NCI-H748 (cell line): Measurements from ENCODE around the gene ROBO4.
A peak's percentile ranks its signal among the peaks of the same experiment; 100 is the strongest.

ENCODE experiments used
- DNase-seq: peaks from one replicate; lab custom pipeline; 2025; ENCODE audit not compliant: unreplicated experiment; lab: John Stamatoyannopoulos, UW

The ROBO4 gene

DNA sequence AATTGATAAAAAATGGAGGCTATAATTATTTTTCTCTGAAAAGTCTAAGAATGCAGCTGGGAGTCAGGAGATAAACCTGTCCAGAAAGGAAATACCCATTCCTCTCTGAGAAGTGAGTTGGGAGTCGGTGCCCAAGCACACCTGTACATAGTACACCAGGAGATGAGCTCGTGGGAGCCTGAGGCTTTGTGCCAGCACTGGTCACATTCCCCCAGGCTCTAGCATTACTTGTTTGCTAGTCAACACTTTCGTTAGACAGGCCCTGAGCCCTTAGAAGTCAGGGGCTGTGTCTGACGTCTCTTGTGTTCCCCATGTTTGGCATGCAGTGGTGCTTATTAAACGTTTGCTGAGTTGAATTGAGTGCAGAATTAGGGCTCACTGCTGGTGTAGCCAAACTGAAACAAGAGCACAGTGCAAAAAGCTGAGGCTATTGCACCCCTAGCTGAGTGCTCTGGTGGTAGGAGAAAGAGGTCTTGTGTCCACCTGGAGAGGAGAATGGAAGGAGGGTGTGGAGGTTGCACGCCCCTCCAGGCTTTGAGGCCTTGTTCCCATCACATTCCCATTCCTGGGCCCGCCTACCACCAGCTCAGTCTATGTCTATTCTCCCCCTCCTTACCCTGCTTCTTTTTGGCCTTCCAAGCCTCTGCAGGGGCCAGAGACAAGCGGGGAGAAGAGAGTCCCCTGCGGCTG is 6.8 kb downstream of the ROBO4 start:
- no peak for DNase-seq

DNA sequence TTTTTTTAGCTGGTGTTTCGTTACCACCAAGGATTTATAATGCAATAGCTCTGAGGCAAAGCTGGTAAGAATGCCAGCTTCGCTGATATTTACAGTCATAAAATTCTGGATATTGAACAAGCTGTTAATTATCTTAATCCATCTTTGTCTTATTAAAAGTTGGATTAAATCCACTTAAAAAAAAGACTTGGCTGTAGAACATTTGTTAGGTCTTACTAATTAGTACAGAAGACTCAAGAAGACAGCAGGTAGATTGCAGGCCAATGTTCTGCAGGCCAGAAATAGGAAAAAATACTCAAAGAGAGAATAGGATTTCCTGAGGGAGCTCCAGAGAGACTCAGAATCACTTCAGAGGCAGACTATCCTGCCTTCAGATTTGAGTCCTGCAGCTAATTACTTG is 7.5 kb downstream of the ROBO4 start:
- DNase-seq = no peak

DNA sequence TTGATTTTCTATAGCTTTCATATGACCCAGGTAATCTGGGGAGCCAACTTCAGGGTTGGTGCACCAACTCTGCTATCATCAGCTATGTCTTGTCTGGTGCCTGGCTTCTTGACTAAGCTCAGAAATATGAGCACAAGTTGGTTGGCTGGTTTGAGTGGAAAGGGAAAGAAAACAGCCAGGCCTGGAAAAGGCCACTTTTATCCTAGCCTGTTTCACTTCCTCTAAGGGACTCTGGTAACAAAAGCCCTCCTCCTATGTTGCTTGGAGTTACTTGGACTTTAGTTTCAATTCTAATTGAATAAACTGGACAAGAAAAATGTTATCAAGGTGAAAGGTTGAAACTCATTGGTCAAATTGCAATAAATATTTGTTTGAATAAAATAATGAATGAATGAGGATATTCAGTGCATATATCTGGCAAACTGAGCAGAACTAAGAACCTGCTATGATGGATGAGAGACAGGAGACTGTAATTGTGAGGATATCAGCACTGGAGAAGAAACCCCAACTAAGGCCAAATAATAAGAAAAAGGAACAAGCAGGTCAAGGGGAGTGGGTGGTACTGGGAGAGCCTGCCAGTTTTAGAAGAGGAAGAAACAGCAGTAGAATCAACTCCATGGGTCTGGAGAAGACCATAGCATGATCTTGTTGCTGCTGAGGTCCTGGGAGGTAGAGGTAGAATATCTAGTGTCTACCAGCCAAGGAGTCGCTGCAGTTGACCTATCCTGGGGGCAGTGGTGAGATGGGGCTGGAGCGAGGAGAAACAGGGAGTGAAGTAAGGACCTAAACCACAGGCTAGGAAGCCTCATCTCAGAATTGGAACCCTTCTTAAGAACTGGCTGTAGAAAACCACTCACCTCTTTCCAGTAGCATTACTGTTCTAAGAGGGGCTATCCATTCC is 8.2 kb downstream of the ROBO4 start:
- no peak for DNase-seq

DNA sequence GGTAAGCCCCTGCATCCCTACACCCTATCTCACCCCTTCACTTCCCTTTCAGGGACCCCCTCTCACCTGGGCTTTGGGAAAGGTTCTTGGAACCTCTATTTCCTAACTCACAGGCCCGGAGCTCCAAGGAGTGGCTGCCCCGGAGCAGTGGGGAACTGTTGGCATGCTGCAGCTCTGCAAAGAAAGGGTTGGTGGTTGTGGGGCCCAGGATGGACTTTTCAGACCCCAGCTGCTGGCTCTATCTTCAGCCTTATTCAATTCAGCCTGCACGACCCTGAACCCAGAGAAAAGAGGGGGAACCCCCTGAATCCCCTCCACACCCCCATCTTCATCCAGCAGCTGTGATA is 10.0 kb downstream of the ROBO4 start:
- DNase-seq = no peak

DNA sequence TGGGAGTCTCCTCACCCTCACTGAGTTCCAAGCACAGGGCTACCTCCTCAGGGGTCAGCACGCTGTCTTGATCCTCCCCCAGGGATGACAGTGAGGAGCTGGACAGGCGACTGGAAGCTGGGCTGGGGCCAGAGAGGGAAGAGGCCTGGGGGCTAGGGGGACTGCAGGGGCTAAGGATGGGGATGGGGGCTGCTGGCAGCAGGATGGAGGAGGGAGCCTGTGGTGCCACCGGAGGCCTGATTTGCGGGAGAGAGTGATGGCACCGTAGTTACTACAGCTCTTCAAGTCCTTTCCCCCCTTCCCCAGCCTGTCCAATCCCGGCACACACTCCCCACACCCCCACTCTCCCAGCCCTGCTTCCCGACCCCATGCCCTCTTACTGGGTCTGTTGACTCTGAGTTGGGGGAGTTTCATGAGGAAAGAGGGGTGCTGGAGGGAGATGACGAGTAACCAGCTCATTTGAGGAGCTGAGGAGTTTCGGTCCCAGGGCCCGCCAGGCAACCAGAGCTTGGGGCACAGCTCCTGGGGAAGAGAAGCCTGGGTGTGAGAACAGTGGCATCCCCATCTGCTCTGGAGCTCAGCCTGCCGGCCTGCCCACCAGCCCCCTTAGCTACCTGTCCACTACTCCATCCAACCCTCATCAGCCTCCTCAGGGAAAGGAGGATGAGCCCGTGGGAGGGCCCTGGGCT is 10.5 kb downstream of the ROBO4 start:
- no peak for DNase-seq

DNA sequence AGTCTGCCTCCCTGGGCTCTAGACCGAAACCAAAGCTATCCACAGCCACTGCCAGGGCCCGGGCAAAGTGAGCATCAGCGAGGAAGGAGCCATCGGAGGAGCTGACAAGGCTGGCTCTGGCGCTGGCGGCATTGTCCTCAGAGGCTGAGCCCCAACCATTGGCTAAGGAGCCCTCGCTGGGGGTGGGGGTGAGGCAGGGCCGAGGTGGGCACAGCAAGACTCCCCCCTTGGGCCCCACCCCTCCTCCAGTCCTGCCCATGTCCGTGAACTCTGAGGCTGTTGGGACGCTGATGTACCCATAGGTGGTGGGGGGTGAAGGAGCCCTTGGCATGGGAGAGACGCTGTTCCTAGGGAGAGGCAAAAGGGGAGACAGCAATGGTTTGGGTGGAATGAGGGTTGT is 11.2 kb downstream of the ROBO4 start:
- no peak for DNase-seq

DNA sequence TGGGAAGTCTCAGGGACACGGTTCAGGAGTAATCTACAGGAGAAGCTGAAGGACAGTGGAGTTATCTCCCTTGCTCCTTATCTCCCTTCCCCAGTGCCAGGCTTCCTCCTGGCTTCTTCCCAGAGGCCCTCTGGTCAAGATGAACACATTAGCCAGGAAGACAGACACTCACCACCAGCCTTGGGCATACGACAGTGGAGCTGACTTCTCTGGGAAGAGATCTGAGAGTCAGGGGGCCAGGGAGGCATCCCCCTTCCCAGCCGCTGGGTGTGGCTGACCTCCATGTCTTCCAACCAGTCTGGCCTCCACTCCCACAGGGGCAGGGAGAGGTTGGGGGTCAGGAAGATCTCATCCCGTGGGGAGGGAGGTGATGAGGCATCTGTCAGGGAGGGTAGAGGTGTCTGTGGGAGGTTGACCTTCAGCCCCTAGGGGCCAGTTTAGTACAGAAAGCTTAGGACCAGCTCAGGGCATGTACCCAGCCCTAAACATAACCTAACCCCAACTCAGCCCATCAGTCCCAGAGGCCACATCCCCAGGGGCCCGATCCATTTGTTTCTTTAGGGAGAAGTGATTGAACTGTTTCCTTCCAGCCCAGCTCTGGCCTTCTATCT is 12.7 kb downstream of the ROBO4 start:
- DNase-seq = no peak

DNA sequence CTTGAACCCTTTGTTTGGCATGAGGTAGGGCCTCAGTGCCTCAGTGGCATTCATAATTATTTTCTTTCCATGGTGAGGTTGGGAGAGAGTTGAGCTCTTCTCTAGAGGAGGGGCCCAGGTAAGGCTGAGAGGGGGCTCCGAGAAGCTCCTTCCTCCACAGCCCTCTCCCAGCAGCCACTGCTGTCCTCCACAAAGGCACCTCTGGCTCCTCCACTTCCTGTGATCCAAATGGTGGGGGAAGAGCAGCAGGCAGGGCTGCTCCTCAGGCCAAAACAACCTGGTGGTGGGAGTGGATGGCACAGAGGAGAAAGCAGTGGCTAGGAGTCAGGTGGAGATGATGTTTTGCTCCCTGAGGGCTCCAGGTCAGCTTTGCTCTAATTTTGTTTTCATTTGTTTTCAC is 13.3 kb downstream of the ROBO4 start:
- DNase-seq = no peak

DNA sequence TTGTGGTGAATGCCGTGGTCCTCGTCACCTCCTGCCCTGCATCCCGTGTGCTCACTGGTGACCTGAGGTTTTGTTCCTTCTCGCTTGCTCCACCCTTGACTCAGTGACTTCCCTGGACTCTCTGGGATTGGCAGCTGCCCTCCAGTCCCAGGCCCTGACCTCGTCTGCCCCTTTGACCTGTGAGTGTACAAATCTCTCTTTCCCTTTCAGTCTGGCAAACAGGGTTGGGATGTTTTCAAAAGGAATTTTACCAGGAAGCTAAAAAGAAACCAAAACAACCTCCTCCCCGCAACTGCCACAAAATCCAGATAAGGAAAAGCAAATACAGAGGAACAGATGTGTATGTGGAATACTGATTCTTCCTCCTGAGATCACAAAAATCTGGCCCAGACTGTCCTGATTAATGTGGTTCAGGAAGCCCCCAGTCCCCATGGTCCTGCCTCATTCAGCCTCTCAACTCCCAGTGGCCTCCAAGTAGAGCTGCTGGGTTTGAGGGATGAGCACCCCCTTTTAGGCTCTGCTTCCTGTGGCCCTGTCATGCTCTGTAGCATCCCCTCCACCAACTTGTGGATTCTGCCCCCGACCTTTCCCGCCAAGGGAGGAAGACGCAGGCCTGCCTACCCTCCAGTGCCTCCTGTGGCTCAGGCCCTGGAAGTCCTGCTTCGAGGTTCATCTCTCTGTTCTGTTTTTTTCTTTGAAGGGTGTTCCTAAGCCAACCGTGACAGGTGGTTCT is 15.2 kb downstream of the ROBO4 start:
- no peak for DNase-seq

DNA sequence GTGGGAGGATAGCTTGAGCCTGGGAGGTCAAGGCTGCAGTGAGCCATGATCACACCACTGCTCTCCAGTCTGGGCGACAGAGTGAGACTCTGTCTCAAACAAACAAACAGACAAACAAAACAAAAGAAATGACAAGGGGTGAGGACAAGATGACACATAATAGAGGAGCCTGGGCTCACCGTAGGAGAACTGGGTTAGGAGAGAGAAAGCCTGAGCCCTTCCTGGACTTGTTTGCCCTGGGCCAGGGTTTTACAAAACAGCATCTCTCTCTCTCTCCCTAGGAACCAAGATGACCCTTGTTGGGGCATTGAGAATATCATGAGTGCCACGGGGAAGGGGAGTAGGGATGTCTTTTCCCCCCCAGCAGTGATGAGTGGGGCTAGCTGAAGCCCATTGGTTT is 16.7 kb downstream of the ROBO4 start:
- DNase-seq = no peak

DNA sequence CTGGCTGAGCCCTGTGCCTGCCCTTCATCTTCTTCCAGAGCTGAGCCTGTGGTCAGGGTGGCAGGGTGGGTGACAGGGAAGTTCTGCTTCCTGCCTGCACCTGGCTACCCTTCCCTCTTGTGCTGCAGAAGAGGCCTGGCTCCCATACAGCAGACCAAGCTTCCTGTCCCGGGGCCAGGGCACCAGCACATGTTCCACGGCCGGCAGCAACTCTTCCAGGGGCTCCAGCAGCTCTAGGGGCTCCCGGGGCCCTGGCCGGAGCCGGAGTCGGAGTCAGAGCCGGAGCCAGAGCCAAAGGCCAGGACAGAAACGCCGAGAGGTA is 17.4 kb downstream of the ROBO4 start:
- DNase-seq = no peak

DNA sequence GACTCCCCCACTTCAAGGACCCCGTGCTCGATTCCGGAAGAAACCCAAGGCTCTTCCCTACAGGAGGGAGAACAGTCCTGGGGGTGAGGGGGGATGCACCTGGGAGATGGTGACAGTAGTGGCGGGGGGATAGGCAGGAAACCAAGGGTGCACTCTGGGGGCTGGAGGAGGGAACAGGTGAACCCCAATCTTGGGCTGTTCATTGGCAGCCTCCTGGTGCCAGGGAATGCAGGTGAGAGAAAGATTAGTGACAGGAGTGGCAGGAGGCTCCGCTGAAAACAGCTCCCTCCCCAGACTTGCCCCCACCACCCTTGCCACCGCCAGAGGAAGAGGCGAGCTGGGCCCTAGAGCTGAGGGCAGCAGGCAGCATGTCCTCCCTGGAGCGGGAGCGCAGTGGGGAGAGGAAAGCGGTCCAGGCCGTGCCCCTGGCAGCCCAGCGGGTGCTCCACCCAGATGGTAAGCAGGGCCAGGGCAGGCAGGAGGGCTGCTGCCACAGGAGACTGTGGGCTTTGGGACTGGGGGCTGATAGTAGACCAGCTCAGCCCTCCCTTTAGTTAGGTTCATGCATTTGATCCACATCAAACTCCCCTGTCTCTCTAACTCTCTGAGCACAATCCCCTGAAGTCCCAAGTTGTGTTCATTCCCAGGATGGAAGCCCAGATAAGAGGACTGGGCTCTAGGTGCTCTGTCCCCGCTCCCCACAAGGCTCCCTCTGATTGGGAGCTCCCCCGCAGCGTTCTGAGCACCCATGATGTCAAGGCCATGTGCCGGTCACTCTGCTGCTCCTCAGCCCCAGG is 18.0 kb downstream of the ROBO4 start:
- no peak for DNase-seq

DNA sequence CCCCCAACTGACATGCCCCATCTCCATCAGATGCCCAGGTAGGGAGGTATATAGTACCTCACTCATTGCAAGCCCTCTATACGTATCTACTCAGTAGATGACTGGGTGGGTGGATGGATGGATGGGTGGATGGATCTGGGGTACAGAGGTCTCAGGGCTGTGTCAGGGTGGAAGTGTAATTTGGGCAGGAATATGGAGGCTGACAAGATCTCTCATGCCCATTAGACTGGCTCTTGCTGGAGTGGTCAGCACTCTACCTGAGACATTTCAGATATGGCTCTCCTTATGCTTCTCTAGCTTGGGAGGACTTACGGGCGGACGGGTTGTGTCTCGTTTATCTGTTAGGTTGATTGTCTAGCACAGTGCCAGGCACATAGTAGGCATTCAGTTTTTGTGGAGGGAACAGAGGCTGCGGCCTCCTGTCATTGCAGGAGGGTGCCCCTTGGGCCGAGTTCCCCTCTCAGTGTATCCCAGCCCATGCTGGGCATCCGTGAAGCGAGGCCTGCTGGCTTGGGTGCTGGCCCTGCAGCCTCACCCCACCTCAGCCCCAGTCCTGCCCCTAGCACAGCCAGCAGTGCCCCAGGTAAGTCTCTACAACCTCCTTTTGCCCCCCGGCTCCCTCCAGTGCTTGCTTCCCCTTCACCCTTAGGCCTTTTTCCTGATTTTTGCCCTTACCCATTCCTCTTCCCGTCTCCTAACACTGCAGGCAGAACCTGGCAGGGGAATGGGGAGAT is 18.7 kb downstream of the ROBO4 start:
- DNase-seq = no peak

DNA sequence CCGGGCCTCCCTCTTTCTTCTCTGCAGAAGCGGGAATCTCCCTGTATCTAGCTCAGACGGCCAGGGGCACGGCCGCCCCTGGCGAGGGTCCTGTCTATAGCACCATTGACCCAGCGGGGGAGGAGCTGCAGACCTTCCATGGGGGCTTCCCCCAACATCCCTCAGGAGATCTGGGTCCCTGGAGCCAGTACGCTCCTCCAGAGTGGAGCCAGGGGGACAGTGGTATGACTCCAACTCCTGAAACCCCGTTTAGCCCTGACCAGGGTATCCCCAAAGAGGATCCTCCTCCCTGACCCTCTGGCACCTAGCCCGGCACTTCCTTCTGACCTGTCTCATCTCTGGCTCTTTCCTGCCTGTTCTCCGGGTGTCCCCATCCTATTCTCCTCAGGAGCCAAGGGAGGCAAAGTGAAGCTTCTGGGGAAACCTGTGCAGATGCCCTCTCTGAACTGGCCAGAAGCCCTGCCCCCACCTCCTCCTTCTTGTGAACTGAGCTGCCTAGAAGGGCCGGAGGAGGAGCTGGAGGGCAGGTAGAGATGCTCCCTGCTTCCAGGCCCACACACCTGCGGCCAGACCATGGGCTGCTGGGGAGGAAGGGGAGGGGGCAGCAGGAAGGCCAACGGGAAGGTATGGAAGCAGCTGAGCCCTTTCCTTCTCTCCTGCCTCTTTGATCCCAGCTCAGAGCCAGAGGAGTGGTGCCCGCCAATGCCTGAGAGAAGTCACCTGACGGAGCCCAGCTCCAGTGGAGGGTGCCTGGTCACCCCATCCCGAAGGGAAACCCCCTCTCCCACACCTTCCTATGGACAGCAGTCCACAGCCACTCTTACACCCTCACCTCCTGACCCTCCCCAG is 19.5 kb downstream of the ROBO4 start:
- no peak for DNase-seq

DNA sequence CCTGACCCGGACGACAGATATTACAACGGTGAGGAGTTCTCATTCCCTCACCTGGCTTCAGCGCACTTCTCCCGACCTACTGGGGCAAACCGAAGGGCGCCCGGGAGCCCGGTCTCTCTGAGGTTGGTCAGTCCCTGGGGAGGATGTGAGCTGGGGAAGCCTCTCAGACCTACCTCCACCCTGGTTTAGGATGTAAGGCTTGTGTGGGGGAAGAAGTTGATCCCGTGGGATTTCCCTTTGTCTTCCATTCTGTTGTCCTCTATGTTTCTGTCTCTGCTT is 20.1 kb downstream of the ROBO4 start:
- no peak for DNase-seq

DNA sequence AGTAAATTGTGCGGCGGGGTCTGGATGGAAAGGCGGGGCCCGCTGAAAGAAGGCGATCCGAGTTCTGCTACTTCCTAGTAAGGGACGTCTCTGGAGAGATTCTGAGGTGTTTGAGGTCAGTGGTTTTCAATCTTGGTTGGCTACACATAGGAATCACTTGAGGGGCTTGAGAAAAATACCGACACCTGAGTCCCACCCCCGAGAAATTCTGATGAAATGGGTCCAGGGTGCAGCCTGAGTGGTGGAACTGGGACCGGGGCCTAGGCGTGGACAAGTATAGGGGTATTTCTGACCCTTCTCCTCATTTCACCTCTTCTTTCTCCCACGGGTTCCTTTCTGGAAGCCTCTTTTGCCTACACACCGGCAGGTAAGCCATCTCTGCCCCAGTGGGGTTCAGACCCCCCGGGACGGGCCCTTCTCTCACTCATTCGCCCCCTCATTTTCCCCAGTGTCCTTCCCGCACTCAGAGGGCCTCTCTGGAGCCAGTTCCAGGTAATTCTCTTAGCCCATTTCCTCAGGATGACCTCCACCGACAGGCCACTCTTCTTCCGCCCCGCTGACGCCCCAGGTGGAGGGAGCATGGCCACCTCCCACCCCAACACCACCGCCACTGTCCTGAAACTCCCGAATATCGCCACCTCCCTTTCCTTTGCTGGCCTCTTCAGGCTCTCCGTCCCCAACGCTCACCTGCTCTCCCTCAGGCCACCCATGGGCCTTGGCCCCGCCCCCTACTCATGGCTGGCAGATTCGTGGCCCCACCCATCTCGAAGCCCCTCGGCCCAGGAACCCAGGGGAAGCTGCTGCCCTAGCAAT is 20.6 kb downstream of the ROBO4 start:
- no peak for DNase-seq

DNA sequence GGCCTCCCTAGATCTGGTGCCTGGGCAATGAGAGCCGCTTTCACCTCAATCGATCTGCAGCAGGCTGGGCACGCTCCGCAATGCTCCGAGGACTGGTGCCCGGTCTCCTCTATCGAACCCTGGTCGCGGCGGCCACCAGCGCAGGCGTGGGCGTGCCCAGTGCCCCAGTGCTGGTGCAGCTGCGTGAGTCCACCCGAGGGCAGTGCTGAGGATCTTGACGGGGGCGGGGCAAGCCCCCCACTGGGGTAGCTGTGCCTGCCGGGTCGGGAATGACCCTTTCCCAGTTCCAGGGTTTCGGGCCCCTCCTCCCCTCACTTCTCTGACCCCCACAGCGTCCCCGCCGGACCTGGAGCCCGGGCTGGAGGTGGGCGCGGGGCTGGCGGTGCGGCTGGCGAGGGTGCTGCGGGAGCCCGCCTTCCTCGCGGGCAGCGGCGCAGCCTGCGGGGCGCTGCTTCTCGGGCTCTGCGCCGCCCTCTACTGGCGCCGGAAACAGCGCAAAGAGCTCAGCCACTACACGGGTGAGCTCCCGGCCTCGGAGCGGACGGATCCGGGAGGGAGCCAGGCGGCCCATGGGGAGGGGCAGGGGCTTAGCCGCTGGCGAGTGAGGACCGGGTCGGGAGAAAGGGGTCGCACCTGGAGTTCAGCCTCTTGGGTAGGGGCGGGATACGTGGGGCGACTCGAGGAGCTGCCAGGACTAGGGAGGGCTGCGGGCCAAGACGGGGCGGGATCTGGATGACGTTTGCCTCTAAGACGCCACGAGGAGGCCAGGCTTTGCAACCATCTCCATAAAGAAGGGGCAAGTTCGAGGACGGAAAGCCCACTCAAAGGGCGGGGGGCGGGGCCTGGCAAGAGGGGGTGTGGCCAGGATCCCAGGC is 21.5 kb downstream of the ROBO4 start:
- peak; percentile 80 for DNase-seq
